GM23338 (cell line): ENCODE measurements around the gene PLD6.

Experiments used
- CREB1 ChIP-seq: fragments of 250-450 bp; sonication (Bioruptor Pico); IDR thresholded peaks from 2 replicates; pipeline ENCODE4 v1.5.0; 2020; ENCODE audit warnings: low read depth, mild to moderate bottlenecking, moderate library complexity
- CTCF ChIP-seq, 2 experiments: fragments of 200-600 bp in 1 of 2; sonication (generic) in 1 of 2; conservative IDR thresholded peaks; 2 replicates each; pipeline versions ENCODE4 v1.5.1 to v1.6.1; 2016 to 2017; ENCODE audit warnings: antibody characterized with exemption in 2 of 2, low read depth in 2 of 2, mild to moderate bottlenecking in 2 of 2, moderate library complexity in 1 of 2
- EZH2 ChIP-seq: fragments of 200-600 bp; sonication (generic); IDR thresholded peaks from one replicate; pipeline ENCODE4 v1.8.0; 2017; ENCODE audit warnings: antibody characterized with exemption, mild to moderate bottlenecking, low read depth; ENCODE audit not compliant: unreplicated experiment
- EZH2phosphoT487 ChIP-seq: fragments of 200-600 bp; sonication (generic); IDR thresholded peaks from one replicate; pipeline ENCODE4 v1.8.1; 2018; ENCODE audit warnings: antibody characterized with exemption; ENCODE audit not compliant: unreplicated experiment
- JUNB ChIP-seq: IDR thresholded peaks from one replicate; pipeline ENCODE4 v1.6.1; 2016; ENCODE audit warnings: antibody characterized with exemption; ENCODE audit not compliant: unreplicated experiment
- POLR2AphosphoS5 ChIP-seq: IDR thresholded peaks from 2 replicates; pipeline ENCODE4 v1.6.1; 2016; ENCODE audit warnings: antibody characterized with exemption, low read depth
- REST ChIP-seq: IDR thresholded peaks from one replicate; pipeline ENCODE4 v1.6.1; 2018; ENCODE audit warnings: antibody characterized with exemption; ENCODE audit not compliant: unreplicated experiment
- STAT1 ChIP-seq: IDR thresholded peaks from one replicate; pipeline ENCODE4 v1.6.1; 2016; ENCODE audit warnings: antibody characterized with exemption; ENCODE audit not compliant: unreplicated experiment
- ZNF114 ChIP-seq: fragments of 250-450 bp; sonication (Bioruptor Pico); IDR thresholded peaks from 2 replicates; pipeline ENCODE4 v1.5.0; 2020; ENCODE audit warnings: mild to moderate bottlenecking, moderate library complexity

- TF ChIP-seq REST (no peak), EZH2 (no peak), CTCF (conservative IDR thresholded peaks at IDR 0.05; ENCODE audit: low read depth in 2 of 2) (no peak), POLR2AphosphoS5 (no peak), EZH2phosphoT487 (no peak), JUNB (no peak), ZNF114 (CRISPR knock-in tag) (no peak), STAT1 (no peak), CREB1 (CRISPR knock-in tag) (no peak)
Measured at GRCh38 chr17:17181666-17182597, 24.2 kb downstream of the PLD6 start.
